Measurements from ENCODE around the gene KICS2.
A peak's percentile ranks its signal among the peaks of the same experiment; 100 is the strongest.
"Not testable (repeated sequence)": the region's sequence is repeated elsewhere in the genome, so short reads cannot be mapped to it uniquely, and the experiment has no call there.

KICS2 gene

GRCh38 chr12:64222009-64222765 lies at the start of gene KICS2:
KICS2 (minus strand) TSS chr12:64222296; CDS start chr12:64222237, 59 bp downstream.
- peak; percentile 93 for DNase-seq (ENCODE audit: low spot score)

GRCh38 chr12:64270411-64270810 lies 48.3 kb upstream of the KICS2 start:
- DNase-seq (ENCODE audit: low spot score) = no peak

GRCh38 chr12:64269161-64269560 lies 47.1 kb upstream of the KICS2 start:
- peak; percentile 12 for DNase-seq (ENCODE audit: low spot score)

DNA sequence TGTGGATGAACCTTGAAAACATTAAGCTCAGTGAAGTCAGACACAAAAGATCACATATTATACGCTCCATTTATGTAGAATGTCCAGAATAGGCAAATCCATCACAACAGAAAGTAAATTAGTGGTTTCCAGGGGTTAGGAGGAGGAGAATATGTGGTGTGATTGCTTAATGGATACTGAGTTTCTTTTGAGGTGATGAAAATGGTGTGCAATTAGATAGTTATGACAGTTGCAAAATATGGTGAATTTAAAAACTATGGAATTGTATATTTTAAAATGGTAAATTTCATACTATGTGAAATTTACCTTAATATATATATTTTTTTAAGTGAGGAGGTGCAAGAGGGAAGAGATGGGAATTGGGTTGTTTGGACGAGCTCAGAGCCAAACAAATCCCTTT lies 46.3 kb upstream of the KICS2 start:
- no peak for DNase-seq (ENCODE audit: low spot score)

DNA sequence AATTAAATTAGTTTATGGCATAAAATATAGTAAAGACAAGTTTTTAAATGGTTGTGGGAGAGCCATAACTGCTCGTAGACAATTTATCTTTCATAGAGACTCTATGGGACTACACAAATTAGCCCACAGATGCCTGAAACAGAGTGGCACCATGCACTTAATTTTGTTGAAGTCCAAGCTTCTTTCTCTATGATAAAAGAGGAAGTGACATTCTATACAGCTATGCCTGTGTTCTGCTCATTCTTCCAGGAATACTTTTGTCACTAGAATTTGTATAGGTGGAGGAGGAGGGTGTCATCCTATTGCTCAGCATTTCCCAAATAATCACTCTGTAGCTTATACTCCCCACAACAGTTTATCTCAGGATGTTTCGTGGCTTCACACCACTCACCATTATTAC lies 43.7 kb upstream of the KICS2 start:
- no peak for DNase-seq (ENCODE audit: low spot score)

GRCh38 chr12:64261813-64262212 lies 39.7 kb upstream of the KICS2 start:
- DNase-seq (ENCODE audit: low spot score) = no peak

GRCh38 chr12:64258576-64258975 lies 36.5 kb upstream of the KICS2 start:
- DNase-seq (ENCODE audit: low spot score) = no peak

GRCh38 chr12:64256166-64256800 lies 34.2 kb upstream of the KICS2 start:
- peak; percentile 69 for DNase-seq (ENCODE audit: low spot score)

DNA sequence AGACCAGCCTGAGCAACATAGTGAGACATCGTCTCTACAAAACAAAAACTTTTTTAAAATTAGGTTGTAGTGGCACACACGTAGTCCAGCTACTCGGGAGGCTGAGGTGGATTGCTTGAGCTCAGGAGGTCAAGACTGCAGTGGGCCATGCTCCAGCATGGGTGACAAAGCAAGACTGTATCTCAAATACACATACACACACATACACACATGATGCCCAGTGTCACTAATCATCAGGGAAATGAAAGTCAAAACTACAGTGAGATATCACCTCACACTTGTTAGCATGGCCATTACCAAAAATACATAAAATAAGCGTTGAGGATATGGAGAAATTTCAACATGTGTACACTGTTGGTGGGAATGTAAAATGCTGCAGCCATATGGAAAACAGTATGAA lies 33.2 kb upstream of the KICS2 start:
- DNase-seq (ENCODE audit: low spot score) = no peak

- no peak for DNase-seq (ENCODE audit: low spot score)
Measured at GRCh38 chr12:64253356-64253755, 31.3 kb upstream of the KICS2 start.

DNA sequence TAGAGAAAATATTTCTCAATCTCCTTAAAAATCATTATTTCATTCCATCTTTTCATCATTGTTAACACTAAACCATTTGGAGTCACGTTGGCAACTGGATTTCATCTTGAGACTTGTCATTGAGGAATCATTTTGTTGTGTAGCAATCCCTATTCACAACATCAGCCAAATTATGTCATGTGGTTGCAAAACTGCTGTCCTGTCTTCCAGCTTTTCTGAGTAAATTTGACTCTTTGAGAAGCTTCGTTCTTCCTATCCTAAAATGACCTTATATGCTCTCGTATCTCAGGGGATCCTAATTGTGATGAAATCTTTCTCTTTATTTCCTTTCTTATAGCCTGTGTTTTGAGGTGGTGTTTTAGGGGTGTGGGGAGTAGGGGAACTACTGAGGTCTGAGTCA lies 30.6 kb upstream of the KICS2 start:
- no peak for DNase-seq (ENCODE audit: low spot score)

DNA sequence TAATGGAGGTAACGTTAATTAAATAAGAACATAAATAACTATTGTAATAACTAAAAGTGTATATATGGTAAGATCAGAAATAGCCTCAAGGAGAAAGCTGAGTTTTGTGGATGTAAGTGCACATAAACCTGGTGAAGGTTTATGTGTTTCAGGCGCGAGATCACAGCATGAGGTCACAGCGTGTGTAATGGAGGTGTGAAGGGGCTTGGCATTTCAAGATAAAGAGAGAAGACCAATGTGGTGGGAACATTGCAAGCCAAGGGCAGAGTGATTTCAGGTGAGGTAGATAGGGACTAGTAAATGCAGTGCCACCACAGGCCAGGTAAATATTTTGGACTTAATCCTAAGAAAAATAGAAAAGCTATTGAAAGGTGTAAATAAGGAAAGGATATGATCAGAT lies 21.7 kb upstream of the KICS2 start:
- no peak for DNase-seq (ENCODE audit: low spot score)

- DNase-seq (ENCODE audit: low spot score) = no peak
Measured at GRCh38 chr12:64240781-64241180, 18.7 kb upstream of the KICS2 start.

DNA sequence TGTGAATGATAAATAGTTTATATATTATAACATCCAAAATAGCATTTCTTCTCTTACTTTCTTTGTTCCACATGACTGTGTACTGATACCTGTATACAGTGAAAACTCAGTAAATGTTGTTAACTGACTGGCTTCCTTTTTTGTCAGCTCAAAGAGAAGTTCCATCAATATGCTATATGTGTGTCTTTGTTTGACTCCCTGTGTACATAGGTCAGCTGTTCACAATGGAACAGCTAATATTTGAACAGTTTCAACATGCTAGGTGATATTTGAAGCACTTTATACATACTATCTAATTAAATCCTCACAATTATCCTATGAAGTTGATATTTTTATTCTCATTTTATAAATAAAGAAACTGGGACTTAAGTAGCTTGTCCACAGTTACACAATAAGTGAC lies 15.3 kb upstream of the KICS2 start:
- DNase-seq (ENCODE audit: low spot score) = no peak

- peak; percentile 9 for DNase-seq (ENCODE audit: low spot score)
Measured at GRCh38 chr12:64236549-64236948, 14.5 kb upstream of the KICS2 start.

DNA sequence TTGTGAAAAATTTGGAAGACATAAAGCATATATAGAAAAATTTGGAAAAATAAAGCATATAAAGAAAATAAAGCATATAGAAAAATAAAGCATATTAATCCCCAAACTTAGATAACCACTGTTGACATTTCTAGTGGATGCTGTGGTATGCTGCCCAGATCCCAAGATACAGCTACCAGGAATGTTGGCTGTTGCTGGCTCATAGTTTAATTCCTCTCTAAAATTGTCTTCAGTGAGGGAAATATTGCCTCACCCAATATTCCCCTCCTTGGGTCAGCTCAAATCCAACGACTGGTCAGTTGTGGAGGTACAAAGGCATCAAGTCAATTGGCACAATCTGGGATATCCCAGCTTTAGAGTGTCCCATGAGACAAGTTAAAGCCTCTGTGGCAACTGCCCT lies 10.1 kb upstream of the KICS2 start:
- no peak for DNase-seq (ENCODE audit: low spot score)

- DNase-seq (ENCODE audit: low spot score) = no peak
Measured at GRCh38 chr12:64229796-64230195, 7.7 kb upstream of the KICS2 start.

GRCh38 chr12:64229240-64229639 lies 7.1 kb upstream of the KICS2 start:
- no peak for DNase-seq (ENCODE audit: low spot score)

GRCh38 chr12:64225626-64226025 lies 3.5 kb upstream of the KICS2 start:
- DNase-seq (ENCODE audit: low spot score) = no peak

GRCh38 chr12:64221651-64222008 lies 466 bp downstream of the KICS2 start:
- DNase-seq (ENCODE audit: low spot score) = peak; percentile 89

DNA sequence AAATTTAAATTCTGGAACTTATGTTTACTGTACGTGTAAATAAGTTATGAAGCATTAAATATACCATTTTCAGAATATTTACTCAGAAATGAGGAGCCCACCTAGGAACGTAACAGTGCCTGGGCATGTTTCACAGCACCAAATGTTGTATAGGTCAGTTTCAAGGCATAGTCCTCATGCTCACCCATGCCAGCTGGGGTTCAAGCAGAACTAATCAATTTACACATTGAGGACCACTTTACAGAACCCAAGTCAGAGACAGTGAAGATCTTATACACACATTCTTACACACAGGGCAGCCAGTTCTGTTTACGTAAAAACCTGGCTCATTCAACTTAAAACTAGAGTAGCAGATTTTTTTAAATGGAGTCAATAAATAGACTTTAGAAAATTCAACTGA lies 2.0 kb downstream of the KICS2 start:
- no peak for DNase-seq (ENCODE audit: low spot score)

DNA sequence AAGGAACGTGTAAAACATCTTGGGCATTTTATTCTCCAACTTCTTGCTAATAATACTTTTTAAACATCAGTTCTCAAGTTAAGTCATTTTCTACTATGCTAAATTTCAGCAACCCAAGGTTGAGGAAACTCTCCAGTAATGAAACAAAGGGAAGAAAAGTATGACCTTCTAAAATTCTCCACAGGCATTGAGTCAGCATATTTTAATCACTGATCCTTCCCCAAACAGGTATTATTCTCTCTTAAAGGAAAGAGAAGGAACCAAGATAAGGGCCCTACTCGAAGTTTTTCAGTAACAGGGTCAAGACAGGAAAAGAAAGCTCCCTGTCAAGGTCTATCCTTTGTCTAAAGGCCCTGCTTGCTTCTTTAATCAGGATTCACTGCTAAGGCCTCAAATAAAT lies 3.0 kb downstream of the KICS2 start:
- DNase-seq (ENCODE audit: low spot score) = no peak

GRCh38 chr12:64218597-64218996 lies 3.5 kb downstream of the KICS2 start:
- DNase-seq (ENCODE audit: low spot score) = no peak

DNA sequence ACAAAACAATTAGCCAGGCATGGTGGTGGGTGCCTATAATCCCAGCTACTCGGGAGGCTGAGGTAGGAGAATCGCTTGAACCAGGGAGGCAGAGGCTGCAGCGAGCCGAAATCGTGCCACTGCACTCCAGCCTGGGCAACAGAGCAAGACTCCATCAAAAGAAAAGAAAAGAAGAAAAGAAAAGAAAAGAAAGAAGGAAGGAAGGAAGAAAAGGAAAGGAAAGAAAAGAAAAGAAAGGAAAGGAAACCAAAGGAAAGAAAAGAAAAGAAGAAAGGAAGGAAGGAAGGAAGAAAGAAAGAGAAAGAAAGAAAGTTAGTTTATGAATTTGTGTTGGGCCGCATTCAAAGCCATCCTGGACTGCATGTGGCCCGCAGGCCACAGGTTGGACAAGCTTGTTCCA lies 4.5 kb downstream of the KICS2 start:
- DNase-seq (ENCODE audit: low spot score) = not testable (repeated sequence)
